ENCODE measurements around the gene EXO1. TPM values are rescaled to one million over a fixed set of nuclear protein-coding genes. Genes with fewer than 3 reads are reported as not detected.

EXO1 gene
- total RNA-seq, 2 donors from 2014 or later, result 21.7 to 30.9 TPM

DNA sequence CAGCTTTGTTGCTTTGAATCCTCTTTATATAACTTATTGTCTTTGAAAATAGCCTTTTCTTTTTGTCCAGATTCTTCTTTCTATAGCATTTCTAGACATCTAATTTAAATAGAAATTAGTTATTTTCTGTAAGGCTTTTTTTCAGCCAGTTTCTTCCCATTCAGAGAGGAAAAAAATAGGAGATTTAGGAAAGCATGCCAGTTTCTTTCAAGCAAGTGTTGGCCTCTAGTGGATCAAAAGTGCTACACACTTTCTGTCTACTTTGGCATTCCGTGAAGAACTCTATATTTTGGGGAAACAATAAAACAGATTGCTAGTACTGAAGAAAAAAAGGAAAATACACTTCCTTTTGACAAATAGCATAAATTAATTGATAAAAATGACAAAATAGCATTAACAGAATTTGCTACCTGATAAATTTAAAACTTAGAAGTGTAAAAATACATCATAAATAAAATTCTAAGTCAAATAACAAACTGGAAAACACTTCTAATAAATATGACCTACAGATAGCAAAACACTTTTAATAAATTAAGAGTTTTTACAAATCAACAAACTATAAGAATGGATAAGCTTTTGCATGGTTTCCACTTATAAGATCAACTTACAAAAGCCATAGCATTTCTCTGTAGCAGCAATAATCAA lies 13.1 kb upstream of the EXO1 start:
- H3K36me3 Mint-ChIP-seq (ENCODE audit: low read depth), result no peaks in the 10 kb centered on the region
- H3K27me3 Mint-ChIP-seq (ENCODE audit: insufficient read depth), result peaks cover 4% of the 10 kb centered on the region
- Histone ChIP-seq H3K36me3 (ENCODE audit: control insufficient read depth, insufficient read depth, low read length) (no peaks in the 10 kb centered on the region), H3K27ac (ENCODE audit: low read depth, low read length) (no peak overlapping the region), H3K4me3 (ENCODE audit: low read length) (no peak overlapping the region), H3K9ac (ENCODE audit: extremely low read depth, low read length, poor library complexity, severe bottlenecking) (no peak overlapping the region), H3K27me3 (ENCODE audit: control insufficient read depth, insufficient read depth, low read length, poor library complexity, severe bottlenecking) (peaks cover 15% of the 10 kb centered on the region), H3K4me1 (ENCODE audit: control insufficient read depth, insufficient read depth, low read length) (no peaks in the 10 kb centered on the region), H3K9me3 (ENCODE audit: control insufficient read depth, low read length) (no peaks in the 10 kb centered on the region)
- no peaks in the 10 kb centered on the region for H3K9me3 Mint-ChIP-seq
- no peak for DNase-seq
- WGBS, 2 experiments (ENCODE audit: insufficient coverage in 1 of 2, insufficient read length in 1 of 2), result 20% methylated on average over 1 of the region's 1 CpG; no CpG with 5 or more reads in 1 of the 2 experiments
- no peaks in the 10 kb centered on the region for H3K4me1 Mint-ChIP-seq
- peak; percentile 85 for TF ChIP-seq CTCF (conservative IDR thresholded peaks at IDR 0.05)
- H3K27ac Mint-ChIP-seq, result no peak overlapping the region
- no peak overlapping the region for H3K4me3 Mint-ChIP-seq

DNA sequence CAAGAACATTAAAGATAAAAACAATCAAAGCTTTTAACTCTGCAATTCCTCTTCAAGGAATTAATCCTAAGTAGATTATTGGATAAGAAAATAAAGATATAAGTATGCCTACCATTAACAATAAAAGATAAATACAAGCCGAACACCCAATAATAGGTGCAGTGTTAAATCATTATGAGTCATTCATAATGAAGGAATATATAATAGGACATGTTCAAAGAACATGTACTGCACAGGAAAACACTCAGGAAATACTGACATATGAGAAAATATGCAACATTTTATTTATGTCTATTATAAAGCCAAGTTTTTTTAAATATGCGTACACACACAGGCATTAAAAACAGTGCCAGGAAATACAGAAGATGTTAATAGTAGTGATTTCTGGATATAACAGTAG lies 11.1 kb upstream of the EXO1 start:
- H3K27me3 Mint-ChIP-seq (ENCODE audit: insufficient read depth), result peaks cover 3% of the 10 kb centered on the region

GRCh38 chr1:241837416-241837815 lies 10.6 kb upstream of the EXO1 start:
- Mint-ChIP-seq H3K9me3 (no peaks in the 10 kb centered on the region), H3K4me3 (no peak overlapping the region), H3K4me1 (no peaks in the 10 kb centered on the region), H3K27me3 (ENCODE audit: insufficient read depth) (no peaks in the 10 kb centered on the region), H3K36me3 (ENCODE audit: low read depth) (no peaks in the 10 kb centered on the region), H3K27ac (no peak overlapping the region)
- WGBS, 2 experiments (ENCODE audit: insufficient coverage in 1 of 2, insufficient read length in 1 of 2), result 90 to 91% methylated on average over 2 to 5 of the region's 5 CpGs
- Histone ChIP-seq H3K4me3 (ENCODE audit: low read length) (no peak overlapping the region), H3K27me3 (ENCODE audit: control insufficient read depth, insufficient read depth, low read length, poor library complexity, severe bottlenecking) (peaks cover 8% of the 10 kb centered on the region), H3K4me1 (ENCODE audit: control insufficient read depth, insufficient read depth, low read length) (no peaks in the 10 kb centered on the region), H3K27ac (ENCODE audit: low read depth, low read length) (no peak overlapping the region), H3K9me3 (ENCODE audit: control insufficient read depth, low read length) (no peaks in the 10 kb centered on the region), H3K9ac (ENCODE audit: extremely low read depth, low read length, poor library complexity, severe bottlenecking) (no peak overlapping the region), H3K36me3 (ENCODE audit: control insufficient read depth, insufficient read depth, low read length) (no peaks in the 10 kb centered on the region)
- no peak for TF ChIP-seq CTCF (conservative IDR thresholded peaks at IDR 0.05)
- no peak for DNase-seq

More for the DNA sequence above, 11.1 kb upstream of the EXO1 start:
- no peaks in the 10 kb centered on the region for H3K36me3 ChIP-seq (ENCODE audit: control insufficient read depth, insufficient read depth, low read length)
- H3K9me3 ChIP-seq (ENCODE audit: control insufficient read depth, low read length), result no peaks in the 10 kb centered on the region
- 55% methylated on average over 1 of the region's 2 CpGs; no CpG with 5 or more reads in 1 of the 2 experiments for WGBS, 2 experiments (ENCODE audit: insufficient coverage in 1 of 2, insufficient read length in 1 of 2)
- no peak overlapping the region for H3K9ac ChIP-seq (ENCODE audit: extremely low read depth, low read length, poor library complexity, severe bottlenecking)
- Mint-ChIP-seq H3K9me3 (no peaks in the 10 kb centered on the region), H3K36me3 (ENCODE audit: low read depth) (no peaks in the 10 kb centered on the region), H3K4me3 (no peak overlapping the region), H3K27ac (no peak overlapping the region), H3K4me1 (no peaks in the 10 kb centered on the region)
- H3K27ac ChIP-seq (ENCODE audit: low read depth, low read length), result no peak overlapping the region
- no peak for TF ChIP-seq CTCF (conservative IDR thresholded peaks at IDR 0.05)
- peaks cover 12% of the 10 kb centered on the region for H3K27me3 ChIP-seq (ENCODE audit: control insufficient read depth, insufficient read depth, low read length, poor library complexity, severe bottlenecking)
- DNase-seq, result no peak
- H3K4me3 ChIP-seq (ENCODE audit: low read length), result no peak overlapping the region
- H3K4me1 ChIP-seq (ENCODE audit: control insufficient read depth, insufficient read depth, low read length), result no peaks in the 10 kb centered on the region

Measured in endodermal cell (in vitro differentiated cells).